ENCODE results near the gene C4orf51. TPM values are rescaled to one million over a fixed set of nuclear protein-coding genes. Genes with fewer than 3 reads are reported as not detected.

Gene C4orf51
- total and polyA plus RNA-seq, 9 donors, result not detected

Other genes with a start within 250 kb of the C4orf51 start
- gene SMAD1, start 198.3 kb upstream of the C4orf51 start, total RNA-seq, result 54.4 TPM
- gene SMAD1, start 198.3 kb upstream of the C4orf51 start, polyA plus RNA-seq (ENCODE audit: insufficient read depth in 1 of 8, insufficient read length in 8 of 8, low replicate concordance in 1 of 8), result 10 to 100 TPM; 49.2 to 74.9 (median 64.4) TPM
- 6.6 TPM for gene MMAA, start 60.8 kb upstream of the C4orf51 start, total RNA-seq
- 1 to 10 TPM; 4.4 to 7.8 (median 6.2) TPM for gene MMAA, start 60.8 kb upstream of the C4orf51 start, polyA plus RNA-seq (ENCODE audit: insufficient read depth in 1 of 8, insufficient read length in 8 of 8, low replicate concordance in 1 of 8)

All from muscle of leg (tissue), 9 donors.